Liver (tissue), 3 donors: ENCODE data around the gene HHIPL2.

Experiments
- RAD21 ChIP-seq, 2 donors: IDR thresholded peaks; 2 replicates each; pipeline ENCODE4 v1.6.1; 2016; ENCODE audit warnings: antibody characterized with exemption in 2 of 2, mild to moderate bottlenecking in 2 of 2
- TF ChIP-seq, protein P1 (sequence below): fragments of 150-350 bp; IDR thresholded peaks from 2 replicates; pipeline ENCODE4 v1.5.1; 2017; ENCODE audit warnings: improper control_type of control experiment, low read depth, low read length; ENCODE audit not compliant: missing input control
- donor health status: healthy.
- donor health status: healthy.

DNA sequence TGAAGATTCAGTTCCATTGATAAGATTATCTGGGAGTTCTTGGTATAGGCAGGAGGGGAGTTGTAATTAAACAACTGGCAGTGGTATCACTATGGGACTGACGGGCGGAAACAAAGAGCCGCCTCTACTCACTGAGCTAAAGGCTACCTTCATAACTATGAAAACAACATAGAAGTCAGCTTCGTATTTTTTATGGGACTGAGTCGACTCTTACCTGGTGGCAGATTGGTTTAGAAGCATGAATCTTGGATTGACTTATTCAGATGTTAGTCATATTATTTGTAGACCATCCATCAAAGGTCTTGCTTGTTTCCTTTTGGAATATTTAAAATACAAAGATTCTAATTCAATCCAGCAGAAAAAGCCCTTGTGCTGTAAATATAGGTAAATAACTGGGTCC lies 6.3 kb upstream of the HHIPL2 start:
- TF ChIP-seq, protein P1, sequence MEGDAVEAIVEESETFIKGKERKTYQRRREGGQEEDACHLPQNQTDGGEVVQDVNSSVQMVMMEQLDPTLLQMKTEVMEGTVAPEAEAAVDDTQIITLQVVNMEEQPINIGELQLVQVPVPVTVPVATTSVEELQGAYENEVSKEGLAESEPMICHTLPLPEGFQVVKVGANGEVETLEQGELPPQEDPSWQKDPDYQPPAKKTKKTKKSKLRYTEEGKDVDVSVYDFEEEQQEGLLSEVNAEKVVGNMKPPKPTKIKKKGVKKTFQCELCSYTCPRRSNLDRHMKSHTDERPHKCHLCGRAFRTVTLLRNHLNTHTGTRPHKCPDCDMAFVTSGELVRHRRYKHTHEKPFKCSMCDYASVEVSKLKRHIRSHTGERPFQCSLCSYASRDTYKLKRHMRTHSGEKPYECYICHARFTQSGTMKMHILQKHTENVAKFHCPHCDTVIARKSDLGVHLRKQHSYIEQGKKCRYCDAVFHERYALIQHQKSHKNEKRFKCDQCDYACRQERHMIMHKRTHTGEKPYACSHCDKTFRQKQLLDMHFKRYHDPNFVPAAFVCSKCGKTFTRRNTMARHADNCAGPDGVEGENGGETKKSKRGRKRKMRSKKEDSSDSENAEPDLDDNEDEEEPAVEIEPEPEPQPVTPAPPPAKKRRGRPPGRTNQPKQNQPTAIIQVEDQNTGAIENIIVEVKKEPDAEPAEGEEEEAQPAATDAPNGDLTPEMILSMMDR, result no peak
- no peak for TF ChIP-seq RAD21 (IDR thresholded peaks at IDR 0.05)
